MM.1S (cell line): ENCODE measurements around the gene LPAR5.

Experiments used
- DNase-seq: peaks from one replicate; pipeline ENCODE4 v3.0.0-alpha.2; 2015
- H2AFZ ChIP-seq: fragments of 300-600 bp; sonication (generic); 2 replicates; pipeline ENCODE4 v1.6.0; 2016; ENCODE audit warnings: antibody characterized with exemption, low read length
- H3F3A ChIP-seq: fragments of 300-600 bp; sonication (generic); 2 replicates; pipeline ENCODE4 v1.6.1; 2016; ENCODE audit warnings: mild to moderate bottlenecking, antibody characterized with exemption, low read length, moderate library complexity, mixed read lengths; ENCODE audit not compliant: insufficient read depth
- H3K27ac ChIP-seq: fragments of 300-600 bp; sonication (generic); 2 replicates; pipeline ENCODE4 v1.5.1; 2016; ENCODE audit warnings: mild to moderate bottlenecking, low read length
- H3K27me3 ChIP-seq: fragments of 300-600 bp; sonication (generic); replicated peaks from 2 replicates; pipeline ENCODE4 v1.6.0; 2016; ENCODE audit warnings: low read length; ENCODE audit not compliant: insufficient read depth
- H3K36me3 ChIP-seq: fragments of 300-600 bp; sonication (generic); replicated peaks from 2 replicates; pipeline ENCODE4 v1.6.1; 2016; ENCODE audit warnings: mild to moderate bottlenecking, low read length, mixed read lengths; ENCODE audit not compliant: insufficient read depth
- H3K4me1 ChIP-seq: fragments of 300-600 bp; sonication (generic); 2 replicates; pipeline ENCODE4 v1.6.1; 2016; ENCODE audit warnings: low read length, mixed read lengths
- H3K4me2 ChIP-seq: fragments of 300-600 bp; sonication (generic); 2 replicates; pipeline ENCODE4 v1.6.0; 2016; ENCODE audit warnings: low read depth, low read length
- H3K4me3 ChIP-seq: fragments of 300-600 bp; sonication (generic); 2 replicates; pipeline ENCODE4 v1.5.1; 2016; ENCODE audit warnings: low read length, mixed read lengths
- H3K79me2 ChIP-seq: fragments of 300-600 bp; sonication (generic); 2 replicates; pipeline ENCODE4 v1.6.1; 2016; ENCODE audit warnings: mixed run types, low read length, mixed read lengths
- H3K9ac ChIP-seq: fragments of 300-600 bp; sonication (generic); 2 replicates; pipeline ENCODE4 v1.6.1; 2016; ENCODE audit warnings: low read length, mixed read lengths
- H3K9me2 ChIP-seq: fragments of 300-600 bp; sonication (generic); replicated peaks from 2 replicates; pipeline ENCODE4 v1.6.1; 2016; ENCODE audit warnings: mild to moderate bottlenecking, low read length, mixed read lengths; ENCODE audit not compliant: insufficient read depth
- H3K9me3 ChIP-seq: fragments of 300-600 bp; sonication (generic); replicated peaks from 2 replicates; pipeline ENCODE4 v1.6.1; 2016; ENCODE audit warnings: mild to moderate bottlenecking, low read length, mixed read lengths; ENCODE audit not compliant: insufficient read depth
- H4K20me1 ChIP-seq: fragments of 300-600 bp; sonication (generic); 2 replicates; pipeline ENCODE4 v1.6.1; 2016; ENCODE audit warnings: mild to moderate bottlenecking, low read length, moderate library complexity, mixed read lengths; ENCODE audit not compliant: insufficient read depth
- EZH2 ChIP-seq: fragments of 300-600 bp; sonication (generic); optimal IDR thresholded peaks from 2 replicates; pipeline ENCODE3; 2017; ENCODE audit warnings: low read depth, mild to moderate bottlenecking, antibody characterized with exemption, low read length, mixed read lengths
- EZH2phosphoT487 ChIP-seq: fragments of 300-600 bp; sonication (generic); IDR thresholded peaks from 2 replicates; pipeline ENCODE4 v1.6.1; 2018; ENCODE audit warnings: antibody characterized with exemption, low read length
- TF ChIP-seq, protein P1 (sequence below): fragments of 300-600 bp; sonication (generic); IDR thresholded peaks from 2 replicates; pipeline ENCODE4 v1.5.1; 2016; ENCODE audit warnings: antibody characterized with exemption, low read length, mixed read lengths

LPAR5 gene

DNA sequence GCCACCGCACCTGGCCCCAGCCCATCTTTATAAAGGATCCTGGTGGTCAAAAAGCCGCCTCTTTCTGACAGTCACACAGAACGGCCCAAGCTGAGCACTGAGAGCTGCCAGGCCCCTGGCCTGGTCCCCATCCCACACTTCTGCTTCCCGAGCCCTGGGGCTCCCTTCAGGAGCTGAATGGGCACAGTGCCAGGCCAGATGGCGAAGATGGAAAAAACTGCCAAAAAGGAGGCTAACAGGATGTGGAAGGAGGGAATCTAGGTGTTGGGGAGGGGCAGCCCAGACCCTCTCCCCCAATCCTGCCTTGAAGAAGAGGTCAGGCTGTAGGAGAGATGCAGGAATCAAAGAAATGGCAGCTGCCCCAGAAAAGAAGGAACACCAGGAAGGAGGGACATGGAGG lies 5.0 kb downstream of the LPAR5 start:
- DNase-seq: no peak
- Histone ChIP-seq H3K4me2 (no peak overlapping the region), H4K20me1 (no peaks in the 10 kb centered on the region), H3F3A (peaks cover 10% of the 10 kb centered on the region; the same call in 1 of the 2 replicates), H3K36me3 (no peaks in the 10 kb centered on the region), H3K79me2 (no peaks in the 10 kb centered on the region), H3K9ac (no peak overlapping the region), H3K4me1 (peaks cover 7% of the 10 kb centered on the region; the same call in 1 of the 2 replicates), H3K27me3 (no peaks in the 10 kb centered on the region; the same call in 1 of the 2 replicates), H3K4me3 (no peak overlapping the region), H3K9me2 (no peaks in the 10 kb centered on the region), H3K27ac (no peak overlapping the region), H3K9me3 (no peaks in the 10 kb centered on the region), H2AFZ (no peak overlapping the region)
- TF ChIP-seq, protein P1, sequence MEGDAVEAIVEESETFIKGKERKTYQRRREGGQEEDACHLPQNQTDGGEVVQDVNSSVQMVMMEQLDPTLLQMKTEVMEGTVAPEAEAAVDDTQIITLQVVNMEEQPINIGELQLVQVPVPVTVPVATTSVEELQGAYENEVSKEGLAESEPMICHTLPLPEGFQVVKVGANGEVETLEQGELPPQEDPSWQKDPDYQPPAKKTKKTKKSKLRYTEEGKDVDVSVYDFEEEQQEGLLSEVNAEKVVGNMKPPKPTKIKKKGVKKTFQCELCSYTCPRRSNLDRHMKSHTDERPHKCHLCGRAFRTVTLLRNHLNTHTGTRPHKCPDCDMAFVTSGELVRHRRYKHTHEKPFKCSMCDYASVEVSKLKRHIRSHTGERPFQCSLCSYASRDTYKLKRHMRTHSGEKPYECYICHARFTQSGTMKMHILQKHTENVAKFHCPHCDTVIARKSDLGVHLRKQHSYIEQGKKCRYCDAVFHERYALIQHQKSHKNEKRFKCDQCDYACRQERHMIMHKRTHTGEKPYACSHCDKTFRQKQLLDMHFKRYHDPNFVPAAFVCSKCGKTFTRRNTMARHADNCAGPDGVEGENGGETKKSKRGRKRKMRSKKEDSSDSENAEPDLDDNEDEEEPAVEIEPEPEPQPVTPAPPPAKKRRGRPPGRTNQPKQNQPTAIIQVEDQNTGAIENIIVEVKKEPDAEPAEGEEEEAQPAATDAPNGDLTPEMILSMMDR: no peak
- TF ChIP-seq EZH2phosphoT487: no peak
- no peak for TF ChIP-seq EZH2

DNA sequence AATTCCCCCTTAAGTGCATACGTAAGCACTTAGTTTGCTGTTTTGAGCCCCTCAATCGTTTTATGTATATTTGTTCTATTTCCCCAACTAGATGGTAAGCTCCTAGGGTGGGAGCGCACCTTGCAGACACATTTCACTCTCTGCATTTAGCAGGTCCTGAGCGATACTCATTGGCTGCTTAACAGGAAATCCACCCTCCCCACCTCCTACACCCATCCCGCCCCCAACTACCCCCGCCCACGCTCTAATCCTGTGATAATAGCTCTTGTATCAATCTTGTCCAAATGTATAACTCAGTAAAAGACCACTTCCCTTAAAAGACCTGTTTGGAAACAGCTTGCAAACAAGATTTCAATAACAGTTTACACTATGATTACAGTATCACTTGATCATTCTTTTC lies 8.1 kb downstream of the LPAR5 start:
- no peaks in the 10 kb centered on the region for H3K79me2 ChIP-seq
- TF ChIP-seq, protein P1: no peak
- TF ChIP-seq EZH2: no peak
- no peak for TF ChIP-seq EZH2phosphoT487
- H3K27ac ChIP-seq: no peak overlapping the region
- peak overlapping the region; percentile 38; the same call in 1 of the 2 replicates for H3K9ac ChIP-seq
- H3K4me3 ChIP-seq: peak overlapping the region; percentile 72
- peak; percentile 68 for DNase-seq
- no peaks in the 10 kb centered on the region for H4K20me1 ChIP-seq
- H3K4me1 ChIP-seq: peaks cover 7% of the 10 kb centered on the region; the same call in 1 of the 2 replicates
- peak overlapping the region; percentile 59 for H2AFZ ChIP-seq
- H3K36me3 ChIP-seq: no peaks in the 10 kb centered on the region
- peak overlapping the region; percentile 67 for H3K4me2 ChIP-seq
- no peaks in the 10 kb centered on the region; the same call in 1 of the 2 replicates for H3K27me3 ChIP-seq
- no peaks in the 10 kb centered on the region for H3K9me3 ChIP-seq
- peaks cover 10% of the 10 kb centered on the region; the same call in 1 of the 2 replicates for H3F3A ChIP-seq
- H3K9me2 ChIP-seq: no peaks in the 10 kb centered on the region

DNA sequence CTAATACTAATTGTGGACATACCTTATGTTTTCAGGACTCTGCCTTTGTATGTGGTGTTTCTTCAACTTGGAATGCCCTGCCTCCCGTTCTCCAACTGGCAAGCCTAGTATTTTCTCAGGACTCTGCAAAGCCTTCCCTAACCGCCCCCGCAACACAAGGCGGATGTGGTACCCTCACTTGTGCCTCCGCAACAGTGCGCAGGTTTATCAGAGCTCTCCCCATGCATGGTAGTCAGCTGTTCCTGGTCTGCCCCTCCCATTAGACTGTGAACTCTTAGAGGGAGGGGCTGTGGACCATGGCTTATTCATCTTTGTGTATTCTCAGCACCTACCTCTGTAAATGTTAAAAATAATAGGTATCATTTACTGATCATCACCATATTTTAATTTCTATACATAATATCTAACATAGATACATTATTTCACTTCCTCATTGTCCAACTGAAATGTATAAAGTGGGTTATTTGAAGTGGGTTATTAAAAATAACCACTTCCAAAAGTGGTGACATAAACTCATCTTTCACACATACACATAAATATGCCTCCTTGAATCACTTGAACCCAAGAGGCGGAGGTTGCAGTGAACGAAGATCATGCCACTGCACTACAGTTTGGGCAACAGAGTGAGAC lies 9.0 kb downstream of the LPAR5 start:
- H2AFZ ChIP-seq: peak overlapping the region; percentile 59; the same call in 1 of the 2 replicates
- H3K4me2 ChIP-seq: peak overlapping the region; percentile 67; the same call in 1 of the 2 replicates
- H3K79me2 ChIP-seq: no peaks in the 10 kb centered on the region
- peaks cover 10% of the 10 kb centered on the region; the same call in 1 of the 2 replicates for H3F3A ChIP-seq
- H4K20me1 ChIP-seq: no peaks in the 10 kb centered on the region
- H3K9me2 ChIP-seq: no peaks in the 10 kb centered on the region
- no peaks in the 10 kb centered on the region for H3K36me3 ChIP-seq
- H3K27me3 ChIP-seq: no peaks in the 10 kb centered on the region
- no peak overlapping the region for H3K27ac ChIP-seq
- peak overlapping the region; percentile 38; the same call in 1 of the 2 replicates for H3K9ac ChIP-seq
- no peak for TF ChIP-seq EZH2
- TF ChIP-seq EZH2phosphoT487: no peak
- TF ChIP-seq, protein P1: no peak
- H3K4me1 ChIP-seq: peaks cover 7% of the 10 kb centered on the region; the same call in 1 of the 2 replicates
- DNase-seq: no peak
- H3K9me3 ChIP-seq: no peaks in the 10 kb centered on the region
- peak overlapping the region; percentile 72 for H3K4me3 ChIP-seq
